Measurements from ENCODE around the gene KLHL22.
"Not testable (repeated sequence)": the region's sequence is repeated elsewhere in the genome, so short reads cannot be mapped to it uniquely, and the experiment has no call there.

The KLHL22 gene

GRCh38 chr22:20466659-20467379 lies 28.8 kb downstream of the KLHL22 start:
- DNase-seq, result no peak

- no peak for DNase-seq
Observed at GRCh38 chr22:20465759-20466077, 29.9 kb downstream of the KLHL22 start.

GRCh38 chr22:20464912-20465758 lies 30.5 kb downstream of the KLHL22 start:
- DNase-seq, result no peak

GRCh38 chr22:20464096-20464614 lies 31.4 kb downstream of the KLHL22 start:
- DNase-seq, result no peak

GRCh38 chr22:20463324-20464095 lies 32.1 kb downstream of the KLHL22 start:
- DNase-seq, result no peak

GRCh38 chr22:20459862-20460261 lies 35.7 kb downstream of the KLHL22 start:
- DNase-seq, result no peak

GRCh38 chr22:20459152-20459542 lies 36.4 kb downstream of the KLHL22 start:
- no peak for DNase-seq

GRCh38 chr22:20458530-20459151 lies 37.0 kb downstream of the KLHL22 start:
- DNase-seq, result no peak

- DNase-seq, result no peak
Observed at GRCh38 chr22:20457506-20458240, 37.9 kb downstream of the KLHL22 start.

- no peak for DNase-seq
Observed at GRCh38 chr22:20456722-20457076, 38.9 kb downstream of the KLHL22 start.

- DNase-seq, result peak; percentile 29
Observed at GRCh38 chr22:20456064-20456721, 39.4 kb downstream of the KLHL22 start.

GRCh38 chr22:20455709-20456063 lies 39.9 kb downstream of the KLHL22 start:
- DNase-seq, result no peak

- DNase-seq, result no peak
Observed at GRCh38 chr22:20453222-20453621, 42.4 kb downstream of the KLHL22 start.

GRCh38 chr22:20451920-20452319 lies 43.7 kb downstream of the KLHL22 start:
- no peak for DNase-seq

GRCh38 chr22:20451129-20451778 lies 44.3 kb downstream of the KLHL22 start:
- not testable (repeated sequence) for DNase-seq

- no peak for DNase-seq
Observed at GRCh38 chr22:20450551-20450906, 45.1 kb downstream of the KLHL22 start.

GRCh38 chr22:20449819-20450550 lies 45.6 kb downstream of the KLHL22 start:
- no peak for DNase-seq

- no peak for DNase-seq
Observed at GRCh38 chr22:20448630-20449029, 47.0 kb downstream of the KLHL22 start.

GRCh38 chr22:20446383-20446970 lies 49.1 kb downstream of the KLHL22 start:
- DNase-seq, result no peak

GRCh38 chr22:20444325-20444724 lies 51.3 kb downstream of the KLHL22 start:
- no peak for DNase-seq

Data from NCI-H2107 (cell line).